H9 (cell line): ENCODE measurements around the gene MACC1. TPM values are rescaled to one million over a fixed set of nuclear protein-coding genes. Genes with fewer than 3 reads are reported as not detected.
A peak's percentile ranks its signal among the peaks of the same experiment; 100 is the strongest.

Experiments
- DNase-seq: peaks from one replicate; pipeline ENCODE4 v3.0.0-alpha.2; 2017
- H2AFZ ChIP-seq: one replicate; pipeline ENCODE4 v1.6.1; 2013; ENCODE audit warnings: mild to moderate bottlenecking, low read length, control low read depth, moderate library complexity
- H2AK5ac ChIP-seq: 2 replicates; pipeline ENCODE4 v1.6.1; 2013; ENCODE audit warnings: low read length, control low read depth, mixed read lengths; ENCODE audit not compliant: insufficient read length
- H2BK120ac ChIP-seq: one replicate; pipeline ENCODE4 v1.6.1; 2013; ENCODE audit warnings: low read depth, mild to moderate bottlenecking, low read length, control low read depth, inconsistent platforms; ENCODE audit not compliant: poor library complexity, severe bottlenecking
- H2BK12ac ChIP-seq: 2 replicates; pipeline ENCODE4 v1.6.1; 2013; ENCODE audit warnings: low read length, control low read depth, mixed read lengths, low read depth; ENCODE audit not compliant: insufficient read length
- H2BK15ac ChIP-seq: 2 replicates; pipeline ENCODE4 v1.6.1; 2013; ENCODE audit warnings: low read depth, low read length, control low read depth
- H2BK20ac ChIP-seq: one replicate; pipeline ENCODE4 v1.6.1; 2013; ENCODE audit warnings: low read depth, mild to moderate bottlenecking, low read length, control low read depth, inconsistent platforms; ENCODE audit not compliant: poor library complexity, severe bottlenecking
- H2BK5ac ChIP-seq: 2 replicates; pipeline ENCODE4 v1.6.1; 2013; ENCODE audit warnings: low read length, control low read depth, mixed read lengths; ENCODE audit not compliant: insufficient read length
- H3K14ac ChIP-seq: 2 replicates; pipeline ENCODE4 v1.6.1; 2013; ENCODE audit warnings: low read length, control low read depth; ENCODE audit not compliant: insufficient read depth
- H3K18ac ChIP-seq: 2 replicates; pipeline ENCODE4 v1.6.1; 2013; ENCODE audit warnings: low read depth, mild to moderate bottlenecking, mixed read lengths, low read length, control low read depth; ENCODE audit not compliant: insufficient read length
- H3K23ac ChIP-seq: 2 replicates; pipeline ENCODE4 v1.6.1; 2013; ENCODE audit warnings: low read length, control low read depth, mixed read lengths, low read depth; ENCODE audit not compliant: insufficient read length
- H3K23me2 ChIP-seq: 2 replicates; pipeline ENCODE4 v1.6.1; 2013; ENCODE audit warnings: low read depth, mild to moderate bottlenecking, mixed read lengths, low read length, control low read depth; ENCODE audit not compliant: insufficient read length, poor library complexity, severe bottlenecking
- H3K27ac ChIP-seq: 2 replicates; pipeline ENCODE4 v1.5.1; 2013; ENCODE audit warnings: low read length, control low read depth, mixed read lengths, low read depth; ENCODE audit not compliant: insufficient read length
- H3K27me3 ChIP-seq: 2 replicates; pipeline ENCODE4 v1.6.1; 2013; ENCODE audit warnings: low read length, control low read depth, inconsistent platforms; ENCODE audit not compliant: insufficient read depth
- H3K4ac ChIP-seq: 2 replicates; pipeline ENCODE4 v1.6.1; 2013; ENCODE audit warnings: low read depth, mild to moderate bottlenecking, control low read depth, inconsistent platforms, low read length, moderate library complexity
- H3K4me1 ChIP-seq: 2 replicates; pipeline ENCODE4 v1.6.1; 2013; ENCODE audit warnings: low read length, control low read depth, inconsistent platforms; ENCODE audit not compliant: insufficient read depth
- H3K4me2 ChIP-seq: 2 replicates; pipeline ENCODE4 v1.6.1; 2013; ENCODE audit warnings: low read length, control low read depth, mixed read lengths; ENCODE audit not compliant: insufficient read length, insufficient read depth
- H3K56ac ChIP-seq: 2 replicates; pipeline ENCODE4 v1.6.1; 2013; ENCODE audit warnings: low read depth, mild to moderate bottlenecking, mixed read lengths, low read length, control low read depth; ENCODE audit not compliant: insufficient read length
- H3K79me1 ChIP-seq: 2 replicates; pipeline ENCODE4 v1.6.1; 2013; ENCODE audit warnings: low read depth, mild to moderate bottlenecking, moderate library complexity, low read length, control low read depth, inconsistent platforms; ENCODE audit not compliant: insufficient read depth, poor library complexity, severe bottlenecking
- H3K79me2 ChIP-seq: 2 replicates; pipeline ENCODE4 v1.6.1; 2013; ENCODE audit warnings: low read length, control low read depth, inconsistent platforms; ENCODE audit not compliant: insufficient read depth
- H3K9ac ChIP-seq: 2 replicates; pipeline ENCODE4 v1.6.1; 2013; ENCODE audit warnings: low read length, control low read depth, mixed read lengths; ENCODE audit not compliant: insufficient read length; ENCODE audit errors: extremely low read depth
- H3K9me3 ChIP-seq: one replicate; pipeline ENCODE4 v1.6.1; 2013; ENCODE audit warnings: low read depth, low read length, inconsistent platforms; ENCODE audit not compliant: control insufficient read depth
- H3T11ph ChIP-seq: one replicate; pipeline ENCODE4 v1.6.1; 2013; ENCODE audit warnings: mild to moderate bottlenecking, low read length, control low read depth, inconsistent platforms
- H4K20me1 ChIP-seq: one replicate; pipeline ENCODE4 v1.6.1; 2013; ENCODE audit not compliant: control insufficient read depth, insufficient read length, insufficient read depth
- H4K5ac ChIP-seq: 2 replicates; pipeline ENCODE4 v1.6.1; 2013; ENCODE audit warnings: low read depth, mild to moderate bottlenecking, mixed read lengths, low read length, control low read depth; ENCODE audit not compliant: insufficient read length
- H4K8ac ChIP-seq: replicated peaks from 2 replicates; pipeline ENCODE4 v1.6.1; 2013; ENCODE audit warnings: low read length, control low read depth, mixed read lengths, low read depth; ENCODE audit not compliant: insufficient read length
- H4K91ac ChIP-seq: 2 replicates; pipeline ENCODE4 v1.6.1; 2013; ENCODE audit warnings: low read depth, mild to moderate bottlenecking, moderate library complexity, mixed read lengths, low read length, control low read depth; ENCODE audit not compliant: insufficient read length
- H3K27ac Mint-ChIP-seq, 3 experiments: 2 replicates in 2 of 3; 3 replicates in 1 of 3; pipeline ENCODE4 v1.8.0; 2020 to 2021; ENCODE audit warnings: mixed read lengths in 3 of 3, mild to moderate bottlenecking in 1 of 3, moderate library complexity in 1 of 3
- H3K27me3 Mint-ChIP-seq: 2 replicates; pipeline ENCODE4 v1.8.0; 2021; ENCODE audit warnings: low read depth, mild to moderate bottlenecking, moderate library complexity, mixed read lengths
- H3K36me3 Mint-ChIP-seq, 3 experiments: 2 replicates in 2 of 3; 3 replicates in 1 of 3; pipeline ENCODE4 v1.8.0; 2020 to 2021; ENCODE audit warnings: low read depth in 3 of 3, mixed read lengths in 3 of 3; ENCODE audit not compliant: insufficient read depth in 1 of 3
- H3K4me1 Mint-ChIP-seq, 2 experiments: 2 replicates each; pipeline ENCODE4 v1.8.0; 2020; ENCODE audit warnings: mixed read lengths in 2 of 2
- H3K4me3 Mint-ChIP-seq, 2 experiments: 2 replicates in 1 of 2; 3 replicates in 1 of 2; pipeline ENCODE4 v1.8.0; 2020 to 2021; ENCODE audit warnings: mild to moderate bottlenecking in 2 of 2, mixed read lengths in 2 of 2, moderate library complexity in 1 of 2
- H3K9me3 Mint-ChIP-seq, 2 experiments: 2 replicates in 1 of 2; 3 replicates in 1 of 2; pipeline ENCODE4 v1.8.0; 2020; ENCODE audit warnings: mild to moderate bottlenecking in 2 of 2, mixed read lengths in 2 of 2, moderate library complexity in 1 of 2
- WGBS: extraction: QIAGEN DNeasy Blood & Tissue Kit; methylation state at CpG from one replicate; pipeline ENCODE4 v1.1.7; 2013; ENCODE audit warnings: missing lambda C conversion rate, low lambda C conversion rate, mixed read lengths; ENCODE audit not compliant: insufficient read length; ENCODE audit errors: extremely low coverage; 5-methylcytosine and 5-hydroxymethylcytosine counted together
- total RNA-seq: library from RNA; stranded (reverse); gene quantifications from 2 replicates; pipeline ENCODE4 v1.2.1, GENCODE V29; 2021
- TF ChIP-seq, protein P1 (sequence below): fragments of 200-600 bp; sonication (generic); conservative IDR thresholded peaks from 3 replicates; pipeline ENCODE4 v1.8.0; 2021; ENCODE audit warnings: antibody characterized with exemption, mild to moderate bottlenecking

Gene MACC1
- total RNA-seq, 1 experiment from 2014 or later: 11.0 TPM

DNA sequence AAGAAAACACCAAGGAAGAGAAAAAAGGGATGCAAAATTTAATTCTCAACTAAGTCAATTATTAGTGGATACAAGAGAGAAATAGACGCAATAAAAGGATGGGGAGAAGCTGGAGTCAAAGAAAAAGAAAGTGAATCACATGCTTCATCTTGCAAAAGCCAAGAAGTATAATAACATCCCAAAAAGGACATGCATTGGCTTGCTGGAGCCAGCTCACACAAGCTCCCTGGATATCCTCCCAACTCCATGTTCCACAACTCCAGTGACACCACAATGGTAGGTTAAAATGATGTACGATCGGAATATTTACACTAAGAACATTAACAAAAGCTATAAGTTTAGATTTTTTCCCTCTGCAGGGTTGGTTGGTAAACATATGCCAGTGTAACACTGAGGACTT, 72.4 kb downstream of the MACC1 start:
- no peak overlapping the region for H3K23ac ChIP-seq
- no peak overlapping the region for H2BK12ac ChIP-seq
- no peak overlapping the region for H3K4ac ChIP-seq
- H3K79me2 ChIP-seq: no peaks in the 10 kb centered on the region
- peaks cover 0 to 5% of the 10 kb centered on the region in 2 experiments; a peak in 2 of 4 replicates for H3K4me1 Mint-ChIP-seq
- no peak overlapping the region for H3K4me2 ChIP-seq
- no peak overlapping the region for H3K27ac ChIP-seq
- no peaks in the 10 kb centered on the region for H3K27me3 Mint-ChIP-seq
- no peak overlapping the region for H2BK20ac ChIP-seq
- no peak overlapping the region for H2AK5ac ChIP-seq
- no peak overlapping the region for H3K56ac ChIP-seq
- H3K27me3 ChIP-seq: no peaks in the 10 kb centered on the region
- no peak overlapping the region for H2BK15ac ChIP-seq
- no peak overlapping the region for H3K9ac ChIP-seq
- no CpG with 5 or more reads among the region's 3 CpGs for WGBS
- H4K8ac ChIP-seq: no peak overlapping the region
- H3K9me3 ChIP-seq: no peaks in the 10 kb centered on the region
- no peak overlapping the region for H2BK120ac ChIP-seq
- H3K18ac ChIP-seq: no peak overlapping the region
- 0 out of 7 replicates have a peak overlapping the region, but pooled peaks of 1 of the 3 experiments have one; percentile 3 for H3K27ac Mint-ChIP-seq
- H3K4me3 Mint-ChIP-seq: no peak overlapping the region
- no peaks in the 10 kb centered on the region for H3K23me2 ChIP-seq
- H4K91ac ChIP-seq: no peak overlapping the region
- peaks cover 0 to 11% (median 3%) of the 10 kb centered on the region in 3 experiments; a peak in 2 of 7 replicates for H3K36me3 Mint-ChIP-seq
- no peak overlapping the region for H2BK5ac ChIP-seq
- H3K79me1 ChIP-seq: no peaks in the 10 kb centered on the region
- DNase-seq: no peak
- TF ChIP-seq, protein P1, sequence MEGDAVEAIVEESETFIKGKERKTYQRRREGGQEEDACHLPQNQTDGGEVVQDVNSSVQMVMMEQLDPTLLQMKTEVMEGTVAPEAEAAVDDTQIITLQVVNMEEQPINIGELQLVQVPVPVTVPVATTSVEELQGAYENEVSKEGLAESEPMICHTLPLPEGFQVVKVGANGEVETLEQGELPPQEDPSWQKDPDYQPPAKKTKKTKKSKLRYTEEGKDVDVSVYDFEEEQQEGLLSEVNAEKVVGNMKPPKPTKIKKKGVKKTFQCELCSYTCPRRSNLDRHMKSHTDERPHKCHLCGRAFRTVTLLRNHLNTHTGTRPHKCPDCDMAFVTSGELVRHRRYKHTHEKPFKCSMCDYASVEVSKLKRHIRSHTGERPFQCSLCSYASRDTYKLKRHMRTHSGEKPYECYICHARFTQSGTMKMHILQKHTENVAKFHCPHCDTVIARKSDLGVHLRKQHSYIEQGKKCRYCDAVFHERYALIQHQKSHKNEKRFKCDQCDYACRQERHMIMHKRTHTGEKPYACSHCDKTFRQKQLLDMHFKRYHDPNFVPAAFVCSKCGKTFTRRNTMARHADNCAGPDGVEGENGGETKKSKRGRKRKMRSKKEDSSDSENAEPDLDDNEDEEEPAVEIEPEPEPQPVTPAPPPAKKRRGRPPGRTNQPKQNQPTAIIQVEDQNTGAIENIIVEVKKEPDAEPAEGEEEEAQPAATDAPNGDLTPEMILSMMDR: no peak
- H3K9me3 Mint-ChIP-seq: no peaks in the 10 kb centered on the region
- no peak overlapping the region for H3K14ac ChIP-seq
- H3K4me1 ChIP-seq: no peaks in the 10 kb centered on the region; the same call in 1 of the 2 replicates
- no peak overlapping the region for H3T11ph ChIP-seq
- no peaks in the 10 kb centered on the region for H4K20me1 ChIP-seq
- H2AFZ ChIP-seq: no peak overlapping the region
- no peak overlapping the region for H4K5ac ChIP-seq
